ENCODE measurements around the gene ANKRD2.
"Not testable (repeated sequence)": the region's sequence is repeated elsewhere in the genome, so short reads cannot be mapped to it uniquely, and the experiment has no call there.

Gene ANKRD2

DNA sequence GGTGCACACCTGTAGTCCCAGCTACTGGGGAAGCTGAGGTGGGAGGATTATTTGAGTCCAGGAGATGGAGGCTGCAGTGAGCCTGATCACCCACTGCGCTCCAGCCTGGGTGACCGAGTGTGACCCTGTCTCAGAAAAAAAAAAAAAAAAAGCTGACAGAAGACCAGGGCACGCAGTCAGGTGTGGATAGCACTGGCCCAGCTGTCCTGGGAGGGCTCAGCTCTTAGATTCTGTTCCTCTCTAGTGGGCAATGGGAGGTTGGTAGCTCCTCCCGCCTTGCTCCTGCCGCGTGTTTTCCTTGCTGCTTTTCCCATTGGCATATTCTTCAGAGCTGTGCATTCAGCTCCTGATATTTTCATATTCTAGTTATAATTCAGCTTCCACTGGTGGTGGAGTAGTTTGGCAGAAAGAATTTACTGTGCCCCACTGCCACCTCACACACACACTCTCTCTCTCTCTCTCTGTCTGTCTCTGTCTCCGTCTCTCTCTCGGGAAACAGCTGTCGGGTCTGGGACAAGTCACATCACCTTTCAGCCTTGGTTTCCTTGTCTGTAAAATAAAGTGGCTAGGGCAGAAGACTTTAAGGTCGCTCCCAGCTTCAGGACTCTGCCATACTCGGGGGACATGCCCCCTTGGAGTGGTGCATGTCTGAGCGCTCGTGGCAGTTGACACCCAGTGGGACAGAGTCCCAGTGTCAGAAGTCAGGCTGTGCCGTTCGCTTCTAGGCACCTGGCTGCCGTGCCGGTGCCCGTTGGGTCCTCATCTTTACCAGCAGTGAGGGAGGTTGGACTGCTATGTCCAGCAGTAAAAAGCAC is 25.9 kb upstream of the ANKRD2 start:
- no peak for DNase-seq (ENCODE audit: low spot score)

DNA sequence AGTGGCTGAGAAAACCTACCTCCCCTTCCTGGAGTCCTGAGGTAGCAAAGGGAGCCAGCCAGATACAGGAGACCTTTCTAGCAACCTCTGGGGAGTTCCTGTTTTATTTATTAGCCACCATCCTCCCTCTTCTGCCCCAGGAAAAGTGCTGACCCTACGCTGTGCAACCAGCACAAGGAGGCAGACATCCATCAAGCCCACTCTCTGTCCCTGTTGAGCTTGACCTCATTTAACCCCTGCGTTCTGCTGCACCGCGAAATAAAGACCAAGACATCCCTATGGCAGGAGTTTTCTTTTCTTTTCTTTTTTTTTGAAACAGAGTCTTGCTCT is 25.3 kb upstream of the ANKRD2 start:
- no peak for DNase-seq (ENCODE audit: low spot score)

DNA sequence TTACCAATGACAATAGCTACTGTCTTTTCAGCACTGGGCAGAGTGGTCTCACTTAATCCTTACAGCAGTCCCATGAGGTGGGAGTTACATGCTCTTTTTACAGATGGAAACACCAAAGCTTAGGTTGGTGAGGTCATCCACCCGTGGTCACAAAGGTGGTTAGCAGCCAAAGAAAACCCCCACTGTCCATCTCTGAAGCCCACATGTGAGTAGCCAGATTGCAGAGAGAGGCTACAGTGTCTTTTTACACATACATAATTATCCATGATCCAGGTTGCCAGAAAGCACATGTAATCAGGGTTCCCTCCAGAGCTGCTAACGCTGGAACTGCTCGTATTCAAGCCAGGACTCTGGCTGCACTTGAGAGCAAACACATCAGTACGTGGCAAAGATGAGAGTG is 24.6 kb upstream of the ANKRD2 start:
- DNase-seq (ENCODE audit: low spot score), result no peak

DNA sequence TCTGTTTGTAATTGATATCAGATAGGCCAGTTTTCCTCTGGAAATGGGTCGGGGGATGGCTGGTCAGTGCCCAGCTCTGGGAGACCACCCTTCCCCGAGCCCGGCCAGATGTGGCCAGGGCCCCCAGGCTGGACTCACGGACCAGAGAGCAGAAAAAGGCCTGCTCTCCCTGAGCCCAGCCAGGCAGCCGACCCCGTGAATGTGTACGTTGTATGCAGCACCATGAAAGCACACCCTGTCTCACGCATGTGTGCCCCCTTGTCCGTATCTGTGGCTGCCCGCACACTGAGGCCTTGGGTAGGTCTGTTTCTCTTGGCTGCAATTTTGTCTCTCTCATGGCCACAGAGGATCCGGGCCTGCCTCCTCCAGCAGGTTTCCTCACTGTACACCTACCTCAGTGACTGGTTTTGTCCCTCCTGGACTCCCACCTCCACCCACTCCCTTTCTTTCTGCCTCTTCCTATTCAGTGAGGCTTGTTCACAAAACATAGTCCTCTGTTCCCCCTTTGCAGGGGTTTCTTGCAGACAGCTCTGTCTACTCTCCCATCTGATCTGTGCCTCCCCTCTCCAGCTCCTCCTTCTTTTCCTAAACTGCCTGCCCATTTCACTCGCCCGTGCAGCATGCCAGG is 23.6 kb upstream of the ANKRD2 start:
- no peak for DNase-seq (ENCODE audit: low spot score)

DNA sequence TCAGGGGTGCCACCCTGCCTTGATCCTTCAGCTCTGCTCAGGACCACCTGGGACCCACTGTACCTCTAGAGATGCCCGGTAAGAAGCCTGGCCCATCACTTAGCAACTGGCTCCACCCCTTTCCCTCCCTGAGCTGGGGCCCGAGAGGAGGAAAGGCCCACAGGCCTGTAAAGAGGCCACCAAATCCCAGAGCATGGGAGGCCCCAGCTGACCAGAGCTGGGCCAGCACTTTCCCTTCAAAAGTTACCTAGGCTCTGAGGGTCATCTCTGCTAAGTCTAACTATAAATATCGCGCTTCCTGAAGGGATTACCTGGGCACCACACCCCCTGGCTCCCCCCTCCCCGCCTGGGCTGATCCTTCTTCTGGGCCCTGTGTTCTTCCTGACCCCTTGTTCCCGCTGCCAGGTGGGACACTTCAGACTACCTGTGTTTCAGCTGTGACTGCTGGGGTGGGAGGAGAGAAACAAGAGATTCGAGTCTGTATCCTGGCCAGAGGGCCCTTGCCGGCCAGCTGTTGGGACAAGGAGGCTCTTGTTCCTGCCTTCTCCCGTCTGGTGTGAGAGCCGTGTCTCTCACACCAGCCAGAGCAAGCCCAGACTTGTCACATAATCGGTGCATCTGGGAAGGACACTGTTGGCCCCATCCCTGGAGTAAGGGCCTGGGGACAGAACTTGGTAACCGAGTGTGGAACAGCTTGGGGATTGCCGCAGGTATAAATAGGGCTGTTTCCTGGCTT is 22.8 kb upstream of the ANKRD2 start:
- no peak for DNase-seq (ENCODE audit: low spot score)

DNA sequence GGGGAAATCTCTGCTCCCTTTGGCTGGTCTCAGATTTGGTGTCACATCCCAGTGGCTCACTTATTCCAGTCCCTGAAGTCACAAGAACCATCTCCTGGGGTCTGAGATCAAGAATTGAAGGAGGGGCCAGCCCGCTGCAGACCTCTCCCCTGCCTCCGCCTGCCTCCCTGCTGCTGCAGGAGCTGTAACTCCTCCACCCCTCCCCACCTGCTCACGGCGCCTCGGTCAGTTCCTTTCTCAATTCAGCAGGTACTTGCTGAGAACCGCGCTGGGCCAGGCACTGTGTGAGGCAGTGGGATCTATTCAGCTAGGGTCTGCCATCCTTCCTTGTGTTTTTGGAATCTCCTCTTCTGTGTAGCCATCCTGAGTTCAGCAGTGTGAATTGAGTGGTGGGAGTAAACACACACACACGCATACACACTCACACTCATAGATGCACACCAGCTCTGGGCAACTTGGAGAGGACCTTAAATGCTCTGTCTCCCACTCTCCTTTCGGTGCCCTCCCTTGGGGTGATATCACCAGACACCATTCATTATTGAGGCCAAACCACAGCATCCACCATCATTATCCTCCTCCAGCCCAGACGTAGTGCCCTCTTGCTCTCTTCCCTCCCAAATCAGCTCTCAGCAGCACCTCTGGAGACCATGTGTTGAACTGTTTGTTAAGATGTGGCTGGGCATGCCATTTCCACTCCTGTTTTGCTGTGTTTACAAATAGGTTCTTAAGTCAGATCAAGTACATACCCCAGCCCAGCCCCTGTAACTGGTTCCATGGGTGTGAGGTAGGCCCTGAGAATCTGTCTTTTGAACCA is 22.0 kb upstream of the ANKRD2 start:
- DNase-seq (ENCODE audit: low spot score), result no peak

DNA sequence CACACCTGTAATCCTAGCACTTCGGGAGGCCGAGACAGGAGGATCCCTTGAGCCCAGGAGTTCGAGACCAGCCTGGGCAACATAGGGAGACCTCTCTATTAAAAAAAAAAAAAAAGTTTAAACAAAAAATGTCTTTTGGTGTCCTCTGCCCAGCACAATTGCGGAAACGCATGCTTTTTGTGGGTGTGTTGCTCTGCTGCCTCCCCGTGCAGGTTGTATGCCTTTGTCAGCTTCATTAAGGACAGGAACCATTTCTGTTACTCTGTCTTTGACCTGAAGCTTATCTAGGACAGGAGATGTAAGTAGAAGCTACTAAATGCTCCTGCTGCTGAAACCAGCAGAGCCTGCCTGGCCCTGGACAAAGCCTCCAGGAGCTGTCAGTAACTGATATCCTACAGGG is 21.3 kb upstream of the ANKRD2 start:
- DNase-seq (ENCODE audit: low spot score), result no peak

DNA sequence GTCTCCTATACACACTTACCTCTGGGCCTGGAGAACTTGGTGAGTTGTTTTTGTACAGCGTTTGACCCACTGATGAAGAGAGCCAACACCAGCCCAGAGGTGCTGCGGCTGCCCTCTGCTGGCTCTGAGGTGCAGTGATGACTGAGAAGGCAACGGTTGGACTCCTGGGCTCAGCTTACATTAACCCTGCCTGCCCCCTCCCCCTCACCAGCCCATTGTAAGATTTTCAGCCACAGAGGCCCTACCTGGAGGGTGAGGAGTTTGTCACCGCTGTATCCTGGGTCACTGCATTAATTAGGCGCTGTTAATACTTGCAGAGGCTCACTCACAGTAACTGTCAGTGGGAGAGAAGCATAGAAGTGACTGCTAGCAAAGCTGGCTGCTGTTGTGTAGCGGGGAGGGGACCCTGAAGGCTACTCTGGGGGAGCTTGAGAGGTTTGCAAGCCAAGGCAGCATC is 19.0 kb upstream of the ANKRD2 start:
- DNase-seq (ENCODE audit: low spot score), result peak; percentile 70

DNA sequence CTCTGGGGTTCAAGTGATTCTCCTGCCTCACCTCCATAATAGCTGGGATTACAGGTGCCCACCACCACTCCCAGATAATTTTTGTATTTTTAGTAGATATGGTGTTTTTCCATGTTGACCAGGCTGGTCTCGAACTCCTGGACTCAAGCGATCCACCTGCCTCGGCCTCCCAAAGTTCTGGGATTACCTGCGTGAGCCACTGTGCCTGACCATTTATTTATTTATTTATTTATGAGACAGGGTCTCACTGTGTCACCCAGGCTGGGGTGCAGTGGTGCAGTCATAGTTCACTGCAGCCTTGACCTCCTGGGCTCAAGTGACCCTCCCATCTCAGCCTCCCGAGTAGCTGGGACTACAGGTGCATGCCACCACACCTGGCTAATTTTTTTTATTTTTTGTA is 18.2 kb upstream of the ANKRD2 start:
- not testable (repeated sequence) for DNase-seq (ENCODE audit: low spot score)

DNA sequence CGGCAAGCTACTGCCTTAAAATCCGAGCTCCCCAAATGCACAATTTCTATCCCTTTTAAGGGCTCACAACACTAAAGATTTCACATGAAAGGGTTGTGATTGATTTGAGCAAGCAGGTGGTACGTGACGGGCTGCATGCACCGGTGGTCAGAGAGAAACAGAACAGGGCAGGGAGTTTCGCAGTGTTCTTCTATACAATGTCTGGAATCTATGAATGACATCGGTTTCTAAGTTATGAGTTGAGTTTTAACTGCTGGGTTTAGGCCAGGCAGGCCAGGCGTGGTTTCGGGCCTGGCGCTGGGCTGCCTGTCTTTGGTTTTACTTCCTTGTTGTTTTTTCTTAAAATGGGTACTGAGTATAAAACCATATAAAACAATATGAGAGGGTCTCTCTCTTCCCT is 17.0 kb upstream of the ANKRD2 start:
- DNase-seq (ENCODE audit: low spot score), result not testable (repeated sequence)

DNA sequence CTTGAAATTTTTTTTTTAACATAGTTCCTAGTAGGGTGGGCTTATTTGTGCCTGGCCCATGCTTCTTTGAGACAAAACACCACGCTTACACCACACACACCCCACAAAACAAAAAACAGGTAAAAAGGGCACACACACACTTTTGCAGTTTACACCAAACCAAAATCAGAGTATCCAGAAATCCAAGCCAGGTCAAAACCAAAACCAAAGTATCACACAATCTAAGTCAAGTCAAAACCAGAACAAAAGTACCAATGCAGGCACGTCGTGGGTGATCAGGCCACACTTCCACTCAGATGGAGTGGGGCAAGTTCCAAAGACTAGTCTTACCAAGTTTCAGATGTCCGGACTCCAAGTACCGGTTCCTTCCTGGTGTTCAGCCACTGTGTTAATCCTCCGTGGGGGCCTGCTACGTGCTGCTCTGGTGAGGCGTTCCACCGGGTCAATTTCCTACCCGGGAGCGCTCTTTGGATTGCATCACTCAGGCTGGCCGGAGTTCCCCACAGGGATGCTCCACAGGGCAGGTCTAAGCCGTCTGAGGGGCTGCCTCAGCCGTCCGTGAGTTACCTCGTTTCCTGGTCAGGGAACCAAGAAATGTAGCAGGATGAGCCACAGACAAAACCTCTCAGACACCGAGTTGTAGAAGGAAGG is 11.7 kb upstream of the ANKRD2 start:
- not testable (repeated sequence) for DNase-seq (ENCODE audit: low spot score)

DNA sequence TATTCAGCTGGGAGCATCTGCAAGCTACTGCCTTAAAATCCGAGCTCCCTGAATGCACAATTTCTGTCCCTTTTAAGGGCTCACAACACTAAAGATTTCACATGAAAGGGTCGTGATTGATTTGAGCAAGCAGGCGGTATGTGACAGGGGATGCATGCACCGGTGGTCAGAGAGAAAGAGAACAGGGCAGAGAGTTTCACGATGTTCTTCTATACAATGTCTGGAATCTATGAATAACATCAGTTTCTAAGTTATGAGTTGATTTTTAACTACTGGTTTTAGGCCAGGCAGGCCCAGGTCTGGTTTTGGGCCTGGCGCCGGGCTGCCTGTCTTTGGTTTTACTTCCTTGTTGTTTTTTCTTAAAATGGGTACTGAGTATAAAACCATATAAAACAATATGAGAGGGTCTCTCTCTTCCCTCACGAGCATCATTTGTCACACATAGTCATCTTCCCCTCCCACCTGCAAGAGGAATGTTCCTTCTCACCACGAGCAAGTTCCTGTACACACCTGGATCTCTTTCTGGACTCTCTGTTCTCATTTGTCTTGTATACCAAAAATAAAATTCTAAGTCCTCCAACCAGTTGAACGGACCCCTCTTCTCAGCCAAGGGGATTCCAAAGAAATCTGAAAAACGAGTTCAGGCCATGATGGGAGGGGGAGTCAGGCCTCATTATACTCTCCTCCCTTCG is 11.0 kb upstream of the ANKRD2 start:
- DNase-seq (ENCODE audit: low spot score), result not testable (repeated sequence)

DNA sequence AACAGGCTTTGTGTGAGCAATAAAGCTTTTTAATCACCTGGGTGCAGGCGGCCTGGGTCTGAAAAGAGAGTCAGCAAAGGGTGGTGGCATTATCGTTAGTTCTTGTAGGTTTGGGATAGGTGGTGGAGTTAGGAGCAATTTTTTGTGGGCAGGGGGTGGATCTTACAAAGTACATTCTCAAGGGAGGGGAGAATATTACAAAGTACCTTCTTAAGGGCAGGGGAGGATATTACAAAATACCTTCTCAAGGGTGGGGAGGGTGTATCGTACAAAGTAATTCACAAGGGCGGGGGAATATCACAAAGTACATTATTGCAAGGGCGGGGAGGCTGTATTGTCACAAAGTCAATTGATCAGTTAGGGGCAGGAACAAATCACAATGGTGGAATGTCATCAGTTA is 10.2 kb upstream of the ANKRD2 start:
- not testable (repeated sequence) for DNase-seq (ENCODE audit: low spot score)

DNA sequence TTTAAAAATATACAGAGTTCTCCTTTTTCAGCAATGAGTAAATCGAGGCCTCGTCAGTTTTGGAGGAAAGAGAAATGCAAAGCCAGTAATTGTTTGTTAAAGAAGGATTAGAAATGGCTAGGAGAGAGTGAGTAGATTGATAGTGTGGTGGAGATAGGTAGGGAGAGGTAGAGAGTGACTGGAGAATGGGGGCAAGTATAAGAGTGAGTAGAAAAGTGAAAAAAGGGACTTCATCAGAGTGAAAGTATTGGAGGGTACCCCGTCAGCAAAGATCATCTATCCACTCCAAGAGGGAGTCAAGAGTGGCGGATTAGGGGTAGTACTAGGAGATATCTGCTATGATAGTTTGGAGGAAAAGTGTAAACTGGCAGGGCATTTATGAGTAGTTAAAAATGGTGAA is 9.2 kb upstream of the ANKRD2 start:
- DNase-seq (ENCODE audit: low spot score), result no peak

DNA sequence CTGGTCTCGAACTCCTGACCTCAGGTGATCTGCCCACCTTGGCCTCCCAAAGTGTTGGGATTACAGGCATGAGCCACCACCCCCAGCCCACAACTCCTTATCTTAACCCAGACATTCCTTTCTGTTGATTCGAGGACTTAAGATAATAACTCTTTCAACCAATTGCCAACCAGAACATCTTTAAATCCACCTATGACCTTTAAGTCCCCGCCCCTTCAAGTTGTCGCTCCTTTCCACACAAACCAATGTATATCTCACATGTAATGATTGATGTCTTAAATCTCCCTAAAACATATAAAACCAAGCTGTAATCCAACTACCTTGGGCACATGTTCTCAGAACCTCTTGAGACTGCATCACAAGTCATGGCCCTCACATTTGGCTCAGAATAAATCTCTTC is 7.8 kb upstream of the ANKRD2 start:
- DNase-seq (ENCODE audit: low spot score), result no peak

DNA sequence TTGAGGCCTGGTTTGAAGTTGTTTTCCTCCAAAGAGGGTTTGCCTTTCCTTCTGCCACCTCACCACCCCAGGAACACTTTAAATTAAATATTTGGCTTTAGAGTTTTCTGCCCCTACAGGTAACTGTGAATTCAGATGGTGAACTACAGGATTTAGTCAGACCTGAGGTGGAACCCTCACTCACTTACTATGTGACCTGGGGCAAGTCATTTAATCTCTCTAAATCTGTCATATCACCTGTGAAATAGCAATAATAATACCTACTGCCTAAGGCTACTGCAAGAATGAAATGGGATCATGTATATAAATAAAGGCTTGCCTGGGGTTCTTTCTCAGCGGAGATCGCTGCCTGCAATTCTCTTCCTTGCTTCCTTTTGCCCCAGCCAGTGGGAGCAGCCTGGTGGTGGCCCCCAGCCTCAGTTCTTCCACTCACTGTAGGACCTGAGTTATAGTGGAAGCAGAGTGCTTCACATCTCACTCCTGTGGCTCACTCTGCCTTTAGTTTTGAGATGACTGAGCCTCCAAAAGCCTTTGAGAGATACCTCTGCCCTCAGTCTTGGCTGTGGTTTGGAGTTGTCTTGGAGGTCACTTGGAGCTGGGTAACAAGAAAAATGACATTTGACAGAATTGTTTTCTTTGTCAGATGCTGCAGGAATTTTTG is 6.1 kb upstream of the ANKRD2 start:
- DNase-seq (ENCODE audit: low spot score), result no peak

DNA sequence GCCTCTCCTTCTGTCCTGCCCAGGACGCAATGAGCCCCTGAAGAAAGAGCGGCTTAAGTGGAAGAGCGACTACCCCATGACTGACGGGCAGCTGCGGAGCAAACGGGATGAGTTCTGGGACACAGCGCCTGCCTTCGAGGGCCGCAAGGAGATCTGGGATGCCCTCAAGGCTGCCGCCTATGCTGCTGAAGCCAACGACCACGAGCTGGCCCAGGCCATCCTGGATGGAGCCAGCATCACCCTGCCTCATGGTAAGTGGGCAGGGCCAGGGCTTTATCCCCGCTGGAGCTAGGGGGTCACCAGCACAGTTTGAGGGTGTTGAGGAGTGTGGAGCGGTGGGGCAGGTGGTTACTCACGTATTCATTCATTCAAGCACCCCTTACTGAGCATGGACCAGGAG is 4.7 kb upstream of the ANKRD2 start:
- no peak for DNase-seq (ENCODE audit: low spot score)

DNA sequence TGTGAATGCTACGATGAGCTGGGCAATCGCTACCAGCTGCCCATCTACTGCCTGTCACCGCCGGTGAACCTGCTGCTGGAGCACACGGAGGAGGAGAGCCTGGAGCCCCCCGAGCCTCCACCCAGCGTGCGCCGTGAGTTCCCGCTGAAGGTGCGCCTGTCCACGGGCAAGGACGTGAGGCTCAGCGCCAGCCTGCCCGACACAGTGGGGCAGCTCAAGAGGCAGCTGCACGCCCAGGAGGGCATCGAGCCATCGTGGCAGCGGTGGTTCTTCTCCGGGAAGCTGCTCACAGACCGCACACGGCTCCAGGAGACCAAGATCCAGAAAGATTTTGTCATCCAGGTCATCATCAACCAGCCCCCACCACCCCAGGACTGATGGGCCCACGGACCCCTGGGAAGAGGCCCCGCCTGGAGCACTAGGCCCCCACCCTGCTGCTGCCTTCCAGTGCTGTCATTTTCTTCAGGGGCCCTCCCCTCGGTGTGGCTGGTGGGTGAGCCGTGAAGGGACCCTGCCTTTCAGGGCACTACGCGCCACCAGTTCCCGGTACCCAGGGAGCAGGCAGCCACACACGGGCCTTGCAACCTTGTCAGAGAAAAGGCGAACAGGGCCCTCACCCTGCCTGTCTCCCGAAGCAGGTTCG is 2.3 kb upstream of the ANKRD2 start:
- no peak for DNase-seq (ENCODE audit: low spot score)

DNA sequence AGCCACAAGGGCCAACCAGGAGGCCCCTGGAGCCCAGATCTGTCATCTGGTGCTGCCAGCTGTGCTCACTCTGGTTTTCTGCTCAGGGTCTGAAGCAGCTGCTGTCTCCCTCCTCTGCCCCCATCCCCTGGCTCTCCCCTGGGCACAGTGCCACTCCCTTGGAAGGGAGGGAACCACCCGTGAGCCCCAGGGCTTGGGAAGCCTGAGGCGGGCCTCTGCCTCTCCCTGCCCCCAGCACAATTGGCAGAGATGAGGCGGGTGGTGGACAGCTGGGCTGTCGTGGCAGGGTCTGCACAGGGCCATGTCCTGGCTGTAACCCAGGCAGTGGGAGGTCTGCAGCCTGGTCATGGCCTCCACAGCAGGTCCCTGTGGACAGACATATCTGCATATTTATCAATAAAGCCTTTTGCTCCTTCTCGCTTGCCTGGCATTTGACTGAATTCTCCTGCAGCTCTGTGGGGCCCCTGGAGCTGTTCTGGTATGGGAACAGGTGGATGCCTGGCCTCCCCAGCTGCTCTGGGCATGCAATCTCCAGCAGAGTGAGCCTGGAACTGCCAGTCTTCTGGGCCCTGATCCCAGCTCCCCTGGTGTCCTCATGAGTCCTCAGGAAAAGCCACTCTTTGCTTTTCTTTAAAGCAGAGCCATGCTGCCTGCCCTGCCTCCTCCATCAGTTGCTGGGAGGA is 1.6 kb upstream of the ANKRD2 start:
- no peak for DNase-seq (ENCODE audit: low spot score)

DNA sequence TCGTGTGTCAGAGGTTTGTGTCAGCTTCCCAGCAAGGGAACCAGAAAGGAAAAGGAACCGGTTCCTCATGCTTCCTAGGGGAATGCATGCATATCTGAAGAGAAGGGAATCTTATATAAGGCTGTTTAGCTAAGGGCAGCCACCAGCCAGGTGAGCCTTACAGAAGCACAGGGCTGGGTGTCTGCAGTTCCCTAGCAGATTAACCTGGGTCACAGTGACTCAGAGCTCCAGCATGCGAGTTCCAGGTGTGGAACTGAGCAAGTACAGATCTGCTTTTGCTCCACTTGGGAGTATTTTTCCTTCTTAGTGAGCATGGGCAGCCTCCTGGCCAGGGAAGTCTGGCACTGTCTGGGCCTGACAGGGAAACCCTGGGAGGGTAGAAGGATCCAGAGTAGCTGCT is 957 bp upstream of the ANKRD2 start:
- DNase-seq (ENCODE audit: low spot score), result no peak

All from hepatic stellate cell (primary cell).